Endothelial cell of umbilical vein (primary cell): ENCODE measurements around the gene MBTD1. TPM values are rescaled to one million over a fixed set of nuclear protein-coding genes. Genes with fewer than 3 reads are reported as not detected.

Source experiments
- BruUV-seq: library from RNA; stranded (reverse); fragments of 400-500 nt; replicated peaks from 2 replicates; lab custom pipeline; 2021; lab: Mats Ljungman, UMichigan
- CTCF ChIA-PET: fragments of 300-600, 350-600 bp; sonication (Branson Sonifier 250); formaldehyde crosslinking; loops from one replicate; lab custom pipeline; 2021; ENCODE audit warnings: antibody characterized with exemption, inconsistent platforms; lab: Charles Lee
- POLR2A ChIA-PET: fragments of 300-600, 350-600 bp; sonication (Branson Sonifier 250); formaldehyde crosslinking; loops from one replicate; lab custom pipeline; 2021; ENCODE audit warnings: antibody characterized with exemption, inconsistent platforms; lab: Charles Lee
- DNase-seq: peaks from one replicate; pipeline ENCODE4 v3.0.0-alpha.2; 2011; ENCODE audit warnings: low read depth, low spot score
- FAIRE-seq: peaks from 2 replicates; lab custom pipeline; 2011; peaks lifted over from hg19 to GRCh38; lab: Jason Lieb, UNC
- H2AFZ ChIP-seq: 2 replicates; pipeline ENCODE4 v1.6.0; 2012; ENCODE audit warnings: low read depth, low read length, control low read depth, inconsistent platforms
- H3K27ac ChIP-seq: 2 replicates; pipeline ENCODE4 v1.5.1; 2011; ENCODE audit warnings: low read depth, mild to moderate bottlenecking, control low read depth, low read length, moderate library complexity; ENCODE audit not compliant: insufficient read depth
- H3K27me3 ChIP-seq, 2 experiments: 2 replicates each; pipeline versions ENCODE4 v1.6.0 to v1.6.1; 2011; ENCODE audit warnings: low read length in 2 of 2, mixed read lengths in 1 of 2; ENCODE audit not compliant: control insufficient read depth in 2 of 2, insufficient read depth in 2 of 2
- H3K36me3 ChIP-seq, 2 experiments: 2 replicates in 1 of 2; 3 replicates in 1 of 2; pipeline ENCODE4 v1.5.1; 2011; ENCODE audit warnings: low read length in 2 of 2, mild to moderate bottlenecking in 1 of 2, moderate library complexity in 1 of 2; ENCODE audit not compliant: control insufficient read depth in 2 of 2, insufficient read depth in 2 of 2; ENCODE audit errors: extremely low read depth in 1 of 2
- H3K4me1 ChIP-seq: 3 replicates; pipeline ENCODE4 v1.5.1; 2011; ENCODE audit warnings: mild to moderate bottlenecking, low read length; ENCODE audit not compliant: control insufficient read depth, insufficient read depth; ENCODE audit errors: extremely low read depth
- H3K4me2 ChIP-seq: 2 replicates; pipeline ENCODE4 v1.6.1; 2011; ENCODE audit warnings: low read length, control low read depth, mixed read lengths; ENCODE audit not compliant: insufficient read depth
- H3K4me3 ChIP-seq, 3 experiments: fragments of 200-600 bp in 1 of 3; sonication (generic), shearing (Covaris generic) in 1 of 3; replicated peaks in 1 of 3; 2 replicates each; pipeline ENCODE4 v1.5.1; 2011 to 2016; ENCODE audit warnings: control low read depth in 3 of 3, low read length in 3 of 3, mild to moderate bottlenecking in 2 of 3, inconsistent platforms in 1 of 3, low read depth in 1 of 3, moderate library complexity in 1 of 3; ENCODE audit not compliant: insufficient read depth in 1 of 3
- H3K79me2 ChIP-seq: 2 replicates; pipeline ENCODE4 v1.6.0; 2012; ENCODE audit warnings: low read length, inconsistent platforms; ENCODE audit not compliant: control insufficient read depth, insufficient read depth
- H3K9ac ChIP-seq: replicated peaks from 2 replicates; pipeline ENCODE3; 2011; ENCODE audit warnings: low read length, control low read depth; ENCODE audit not compliant: insufficient read depth; ENCODE audit errors: extremely low read depth
- H3K9me1 ChIP-seq: replicated peaks from 3 replicates; pipeline ENCODE4 v1.6.0; 2011; ENCODE audit warnings: mild to moderate bottlenecking, low read length; ENCODE audit not compliant: control insufficient read depth, insufficient read depth; ENCODE audit errors: extremely low read depth
- H3K9me3 ChIP-seq: replicated peaks from 2 replicates; pipeline ENCODE4 v1.5.1; 2012; ENCODE audit warnings: low read length, inconsistent platforms; ENCODE audit not compliant: control insufficient read depth, insufficient read depth
- H4K20me1 ChIP-seq: replicated peaks from 2 replicates; pipeline ENCODE3; 2011; ENCODE audit warnings: mild to moderate bottlenecking, low read length; ENCODE audit not compliant: control insufficient read depth, insufficient read depth; ENCODE audit errors: extremely low read depth
- EZH2 ChIP-seq: IDR thresholded peaks from 2 replicates; pipeline ENCODE4 v1.6.1; 2012; ENCODE audit warnings: borderline replicate concordance, low read depth, mild to moderate bottlenecking, moderate library complexity, low read length, inconsistent platforms; ENCODE audit not compliant: severe bottlenecking
- FOS ChIP-seq: IDR thresholded peaks from 2 replicates; pipeline ENCODE4 v1.6.1; 2011; ENCODE audit warnings: mild to moderate bottlenecking, low read length, moderate library complexity, borderline replicate concordance; ENCODE audit not compliant: insufficient read depth
- GATA2 ChIP-seq: IDR thresholded peaks from 2 replicates; pipeline ENCODE4 v1.7.0; 2011; ENCODE audit warnings: low read depth, mild to moderate bottlenecking, moderate library complexity, mixed read lengths, low read length; ENCODE audit not compliant: insufficient read length, insufficient read depth
- JUN ChIP-seq: IDR thresholded peaks from 2 replicates; pipeline ENCODE4 v1.6.1; 2011; ENCODE audit warnings: borderline replicate concordance, low read depth; ENCODE audit not compliant: insufficient read length, insufficient read depth
- MAX ChIP-seq: IDR thresholded peaks from 2 replicates; pipeline ENCODE4 v1.6.1; 2011; ENCODE audit not compliant: insufficient read depth, insufficient read length
- MYC ChIP-seq: IDR thresholded peaks from one replicate; pipeline ENCODE4 v1.6.1; 2011; ENCODE audit warnings: mild to moderate bottlenecking, low read depth, low read length
- POLR2A ChIP-seq: IDR thresholded peaks from 2 replicates; pipeline ENCODE4 v1.6.1; 2012; ENCODE audit warnings: low read depth, mild to moderate bottlenecking, control low read depth, low read length
- POLR2AphosphoS5 ChIP-seq: IDR thresholded peaks from 2 replicates; pipeline ENCODE4 v1.6.1; 2012; ENCODE audit warnings: low read depth, mild to moderate bottlenecking, control low read depth, low read length, moderate library complexity; ENCODE audit not compliant: insufficient read depth
- dilution Hi-C: fragments of 300-500 bp; cut with MboI; formaldehyde crosslinking; loops from one replicate; pipeline ENCODE4 v1.15.0; 2019; ENCODE audit warnings: low sequenced_read_pairs; ENCODE audit not compliant: extremely low pct_ligation_motif_present
- intact Hi-C: fragments of 100-400 bp; cut with micrococcal nuclease; formaldehyde crosslinking; loops from one replicate; pipeline ENCODE4 v1.10.0; 2022
- polyA plus RNA-seq, 4 experiments: library from polyadenylated mRNA; depleted of rRNA in 3 of 4; stranded (reverse) in 3 of 4; unstranded in 1 of 4; fragments of >200 nt; gene quantifications; 2 replicates each; pipeline versions ENCODE4 v1.2.1 to v1.2.3, GENCODE V29; 2011 to 2012; ENCODE audit warnings: missing spikeins in 1 of 4
- total RNA-seq: library from RNA; stranded (reverse); gene quantifications from 2 replicates; pipeline ENCODE4 v1.2.3, GENCODE V29; 2021
- TF ChIP-seq, protein P1 (sequence below), 2 donors: IDR thresholded peaks; 1 replicate in 1 of 2; 2 replicates in 1 of 2; pipeline ENCODE4 v1.5.1; 2011; ENCODE audit warnings: low read length in 2 of 2, mild to moderate bottlenecking in 2 of 2, moderate library complexity in 2 of 2, control low read depth in 1 of 2, inconsistent platforms in 1 of 2, low read depth in 1 of 2; ENCODE audit not compliant: insufficient read depth in 1 of 2; ENCODE audit errors: extremely low read depth in 1 of 2

Gene MBTD1
- total and polyA plus RNA-seq, 2 donors (not counting 3 experiments of a cell fraction or from before 2014, with no cell fraction given): 4.8 to 14.0 TPM

- DNase-seq (no peak), FAIRE-seq (no peak)
- H2AFZ ChIP-seq: no peak overlapping the region
- H3K4me1 ChIP-seq: no peaks in the 10 kb centered on the region
- H3K9ac ChIP-seq: no peak overlapping the region
- H4K20me1 ChIP-seq: no peaks in the 10 kb centered on the region
- no peaks in the 10 kb centered on the region for H3K79me2 ChIP-seq
- no peak overlapping the region for H3K27ac ChIP-seq
- CTCF ChIA-PET: no interaction called here
- intact Hi-C loops (no loop called here), dilution Hi-C loops (no loop called here)
- no peak overlapping the region for H3K4me3 ChIP-seq
- POLR2A ChIA-PET: no interaction called here
- BruUV-seq: no TSS peak
- H3K27me3 ChIP-seq: no peaks in the 10 kb centered on the region
- H3K9me3 ChIP-seq: no peaks in the 10 kb centered on the region
- TF ChIP-seq GATA2: no peak
- TF ChIP-seq JUN: no peak
- TF ChIP-seq, protein P1, sequence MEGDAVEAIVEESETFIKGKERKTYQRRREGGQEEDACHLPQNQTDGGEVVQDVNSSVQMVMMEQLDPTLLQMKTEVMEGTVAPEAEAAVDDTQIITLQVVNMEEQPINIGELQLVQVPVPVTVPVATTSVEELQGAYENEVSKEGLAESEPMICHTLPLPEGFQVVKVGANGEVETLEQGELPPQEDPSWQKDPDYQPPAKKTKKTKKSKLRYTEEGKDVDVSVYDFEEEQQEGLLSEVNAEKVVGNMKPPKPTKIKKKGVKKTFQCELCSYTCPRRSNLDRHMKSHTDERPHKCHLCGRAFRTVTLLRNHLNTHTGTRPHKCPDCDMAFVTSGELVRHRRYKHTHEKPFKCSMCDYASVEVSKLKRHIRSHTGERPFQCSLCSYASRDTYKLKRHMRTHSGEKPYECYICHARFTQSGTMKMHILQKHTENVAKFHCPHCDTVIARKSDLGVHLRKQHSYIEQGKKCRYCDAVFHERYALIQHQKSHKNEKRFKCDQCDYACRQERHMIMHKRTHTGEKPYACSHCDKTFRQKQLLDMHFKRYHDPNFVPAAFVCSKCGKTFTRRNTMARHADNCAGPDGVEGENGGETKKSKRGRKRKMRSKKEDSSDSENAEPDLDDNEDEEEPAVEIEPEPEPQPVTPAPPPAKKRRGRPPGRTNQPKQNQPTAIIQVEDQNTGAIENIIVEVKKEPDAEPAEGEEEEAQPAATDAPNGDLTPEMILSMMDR (IDR thresholded peaks at IDR 0.05; ENCODE audit: extremely low read depth in 1 of 2, insufficient read depth in 1 of 2, low read depth in 1 of 2, low read length in 2 of 2): no peak
- no peak for TF ChIP-seq POLR2A
- TF ChIP-seq FOS: no peak
- no peak for TF ChIP-seq EZH2
- TF ChIP-seq POLR2AphosphoS5: no peak
- no peak for TF ChIP-seq MAX
- no peak for TF ChIP-seq MYC
- no peak overlapping the region for H3K4me2 ChIP-seq
- H3K36me3 ChIP-seq: peaks cover 12 to 26% of the 10 kb centered on the region in 2 experiments
- H3K9me1 ChIP-seq: no peaks in the 10 kb centered on the region
Measured at GRCh38 chr17:51197754-51198153, 62.1 kb downstream of the MBTD1 start.
